ENCODE results near the gene DNAJB1. TPM values are rescaled to one million over a fixed set of nuclear protein-coding genes. Genes with fewer than 3 reads are reported as not detected.

The DNAJB1 gene
- total and polyA plus RNA-seq, 2 of the 13 experiments (the other 11 are each of a cell fraction or from before 2014, with no cell fraction given) = 87.5 to 97.3 TPM

DNA sequence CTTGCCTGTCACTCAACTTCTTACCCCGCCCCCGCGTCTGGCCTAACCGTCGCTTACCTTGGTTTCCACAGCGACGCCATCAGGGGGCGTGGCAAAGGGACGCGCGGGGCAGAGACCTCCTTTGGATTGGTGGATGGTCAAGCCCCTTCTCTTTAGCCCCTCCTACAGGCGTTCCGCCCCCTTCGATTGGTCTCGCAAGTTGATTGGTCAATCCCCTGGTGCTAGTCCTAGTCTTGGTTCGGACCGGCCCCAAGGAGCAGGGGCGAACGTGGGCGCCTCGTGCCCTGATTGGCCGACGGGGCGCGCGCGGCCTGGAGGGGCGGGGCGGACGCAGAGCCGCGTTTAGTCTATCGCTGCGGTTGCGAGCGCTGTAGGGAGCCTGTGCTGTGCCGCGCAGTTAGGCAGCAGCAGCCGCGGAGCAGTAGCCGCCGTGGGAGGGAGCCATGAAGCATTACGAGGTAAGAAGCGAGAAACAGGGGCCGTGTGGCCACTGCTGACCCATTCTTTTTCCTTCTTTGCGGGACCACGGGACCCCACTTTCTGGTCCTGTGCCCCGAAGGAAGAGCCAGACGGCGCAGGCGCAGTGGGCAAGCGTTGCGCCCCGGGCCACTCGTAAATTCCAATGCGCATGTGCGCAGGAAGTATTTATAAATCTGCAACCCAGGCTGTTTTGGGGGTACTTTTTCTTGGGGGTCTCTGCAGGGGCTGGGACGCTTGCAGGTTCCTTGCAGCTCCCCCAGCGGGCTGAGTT, 11.2 kb upstream of the DNAJB1 start, which contains the start of gene TECR (continued):
- TF ChIP-seq ZFP41 (CRISPR knock-in tag; IDR thresholded peaks at IDR 0.05; ENCODE audit: borderline replicate concordance) (0 out of 2 replicates have a peak, but pooled peaks have one; percentile 19), ZNF766 (CRISPR knock-in tag; IDR thresholded peaks at IDR 0.05; ENCODE audit: borderline replicate concordance) (no peak), ZNF256 (CRISPR knock-in tag; conservative IDR thresholded peaks at IDR 0.05) (0 out of 2 replicates have a peak, but pooled peaks have one; percentile 33), ZNF850 (CRISPR knock-in tag; conservative IDR thresholded peaks at IDR 0.05) (no peak), TEAD2 (CRISPR knock-in tag; IDR thresholded peaks at IDR 0.05) (no peak), SALL1 (CRISPR knock-in tag; IDR thresholded peaks at IDR 0.05) (peak; percentile 75), TRAFD1 (CRISPR knock-in tag; IDR thresholded peaks at IDR 0.05; ENCODE audit: borderline replicate concordance) (no peak), NCOA1 (CRISPR knock-in tag; IDR thresholded peaks at IDR 0.05) (peak; percentile 70; the same call in 1 of the 2 replicates), HMGA1 (CRISPR knock-in tag; conservative IDR thresholded peaks at IDR 0.05) (no peak), SP140L (CRISPR knock-in tag; IDR thresholded peaks at IDR 0.05; ENCODE audit: borderline replicate concordance) (no peak; the same call in 1 of the 2 replicates), SKIL (CRISPR knock-in tag; IDR thresholded peaks at IDR 0.05; ENCODE audit: borderline replicate concordance) (no peak), ZNF780A (CRISPR knock-in tag; IDR thresholded peaks at IDR 0.05) (peak; percentile 40; the same call in 1 of the 2 replicates), ZBTB7B (CRISPR knock-in tag; IDR thresholded peaks at IDR 0.05) (no peak), SOX5 (CRISPR knock-in tag; IDR thresholded peaks at IDR 0.05; ENCODE audit: borderline replicate concordance) (peak; percentile 48; the same call in 1 of the 2 replicates), CSRNP2 (CRISPR knock-in tag; conservative IDR thresholded peaks at IDR 0.05; ENCODE audit: low read depth) (no peak), NFATC3 (CRISPR knock-in tag; IDR thresholded peaks at IDR 0.05) (peak; percentile 80; the same call in 1 of the 2 replicates), MNT (IDR thresholded peaks at IDR 0.05) (peak; percentile 68), ZNF724P (CRISPR knock-in tag; IDR thresholded peaks at IDR 0.05; ENCODE audit: borderline replicate concordance) (peak; percentile 52; the same call in 1 of the 2 replicates), ZNF260 (CRISPR knock-in tag; IDR thresholded peaks at IDR 0.05; ENCODE audit: borderline replicate concordance, low read depth) (no peak), ETV6 (CRISPR knock-in tag; conservative IDR thresholded peaks at IDR 0.05) (peak; percentile 29; the same call in 1 of the 2 replicates)
- TF ChIP-seq, protein P1, sequence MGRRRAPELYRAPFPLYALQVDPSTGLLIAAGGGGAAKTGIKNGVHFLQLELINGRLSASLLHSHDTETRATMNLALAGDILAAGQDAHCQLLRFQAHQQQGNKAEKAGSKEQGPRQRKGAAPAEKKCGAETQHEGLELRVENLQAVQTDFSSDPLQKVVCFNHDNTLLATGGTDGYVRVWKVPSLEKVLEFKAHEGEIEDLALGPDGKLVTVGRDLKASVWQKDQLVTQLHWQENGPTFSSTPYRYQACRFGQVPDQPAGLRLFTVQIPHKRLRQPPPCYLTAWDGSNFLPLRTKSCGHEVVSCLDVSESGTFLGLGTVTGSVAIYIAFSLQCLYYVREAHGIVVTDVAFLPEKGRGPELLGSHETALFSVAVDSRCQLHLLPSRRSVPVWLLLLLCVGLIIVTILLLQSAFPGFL (CRISPR knock-in tag; IDR thresholded peaks at IDR 0.05) = no peak
